Upper lobe of left lung (tissue), 6 donors: ENCODE results near the gene C6orf141. TPM values are rescaled to one million over a fixed set of nuclear protein-coding genes. Genes with fewer than 3 reads are reported as not detected.
"Not testable (repeated sequence)": the region's sequence is repeated elsewhere in the genome, so short reads cannot be mapped to it uniquely, and the experiment has no call there.

Experiments used
- ATAC-seq, 2 donors: fragments of 200-7000 bp; cut with Tn5 transposase; one replicate each; pipeline ENCODE4 v1.9.1; 2022; ENCODE audit warnings: mild to moderate bottlenecking in 2 of 2, moderate library complexity in 2 of 2; ENCODE audit not compliant: low FRiP score in 2 of 2
- DNase-seq, 2 donors: peaks; one replicate each; pipeline ENCODE4 v3.0.0-alpha.2; 2019 to 2020
- H3K27ac ChIP-seq, 4 donors: fragments of 200-600 bp; sonication (generic); one replicate each; pipeline ENCODE4 v1.5.1; 2016 to 2019
- H3K27me3 ChIP-seq, 4 donors: fragments of 200-600 bp; sonication (generic); one replicate each; pipeline ENCODE4 v1.5.1; 2017 to 2019
- H3K36me3 ChIP-seq, 4 donors: fragments of 200-600 bp; sonication (generic); one replicate each; pipeline ENCODE4 v1.5.1; 2016 to 2019
- H3K4me1 ChIP-seq, 4 donors: fragments of 200-600 bp; sonication (generic); one replicate each; pipeline ENCODE4 v1.5.1; 2018 to 2019
- H3K4me3 ChIP-seq, 4 donors: fragments of 200-600 bp; sonication (generic); one replicate each; pipeline ENCODE4 v1.5.1; 2017 to 2019; ENCODE audit warnings: mild to moderate bottlenecking in 2 of 4, moderate library complexity in 1 of 4
- H3K9me3 ChIP-seq, 4 donors: fragments of 200-600 bp; sonication (generic); one replicate each; pipeline ENCODE4 v1.5.1; 2018 to 2019
- CTCF ChIP-seq, 6 experiments: fragments of 450-650 bp in 4 of 6; fragments of 200-600 bp in 2 of 6; sonication (generic) in 2 of 6; IDR thresholded peaks; one replicate each; pipeline ENCODE4 v1.5.1; 2016 to 2019; ENCODE audit warnings: antibody characterized with exemption in 6 of 6
- EP300 ChIP-seq, 4 donors: sonication (generic); formaldehyde crosslinking; IDR thresholded peaks; one replicate each; pipeline ENCODE4 v1.5.1; 2017; ENCODE audit warnings: antibody characterized with exemption in 4 of 4, control low read depth in 2 of 4
- POLR2A ChIP-seq, 4 donors: fragments of 450-650 bp; IDR thresholded peaks; one replicate each; pipeline ENCODE4 v1.5.1; 2016 to 2017; ENCODE audit warnings: antibody characterized with exemption in 4 of 4, mild to moderate bottlenecking in 2 of 4
- POLR2AphosphoS5 ChIP-seq, 2 donors: sonication (generic); formaldehyde crosslinking; IDR thresholded peaks; one replicate each; pipeline ENCODE4 v1.5.1; 2017; ENCODE audit warnings: antibody characterized with exemption in 2 of 2
- WGBS, 2 donors: methylation state at CpG; one replicate each; pipeline ENCODE4 v1.1.5; 2017 to 2018; 5-methylcytosine and 5-hydroxymethylcytosine counted together
- total RNA-seq, 6 donors: library from RNA; depleted of rRNA in 4 of 6; stranded (reverse); fragments of >200 nt in 4 of 6; gene quantifications; one replicate each; pipeline versions ENCODE4 v1.1.0 to v1.2.1, GENCODE V29; 2016 to 2021
- donor health status: DM: no; HTN: no; CAD: no; lungs with moderate emphysema.
- donor health status: DM: no; HTN: yes; CAD: no; lungs with severe emphysema.

The C6orf141 gene
- total RNA-seq, 6 donors from 2014 or later = 1.2 to 2.9 (median 1.8) TPM

- Histone ChIP-seq H3K36me3 (no peaks in the 10 kb centered on the region), H3K9me3 (no peaks in the 10 kb centered on the region), H3K4me3 (no peak overlapping the region), H3K27ac (no peak overlapping the region), H3K27me3 (no peaks in the 10 kb centered on the region), H3K4me1 (no peaks in the 10 kb centered on the region)
- no peak for ATAC-seq
- TF ChIP-seq EP300 (IDR thresholded peaks at IDR 0.05) (no peak), POLR2AphosphoS5 (IDR thresholded peaks at IDR 0.05) (no peak), POLR2A (IDR thresholded peaks at IDR 0.05) (no peak), CTCF (IDR thresholded peaks at IDR 0.05) (no peak)
- no peak for DNase-seq
Measured at GRCh38 chr6:49579649-49580048, 29.2 kb downstream of the C6orf141 start.

- H3K9me3 ChIP-seq = no peaks in the 10 kb centered on the region
- no peaks in the 10 kb centered on the region for H3K4me1 ChIP-seq
- TF ChIP-seq CTCF (IDR thresholded peaks at IDR 0.05) (no peak), POLR2AphosphoS5 (IDR thresholded peaks at IDR 0.05) (no peak), EP300 (IDR thresholded peaks at IDR 0.05) (no peak), POLR2A (IDR thresholded peaks at IDR 0.05) (no peak)
- WGBS, 2 donors = 52 to 62% methylated on average over 1 of the region's 1 CpG
- H3K27me3 ChIP-seq = no peaks in the 10 kb centered on the region
- H3K4me3 ChIP-seq = no peak overlapping the region
- ATAC-seq (no peak), DNase-seq (no peak)
- no peak overlapping the region for H3K27ac ChIP-seq
- no peaks in the 10 kb centered on the region for H3K36me3 ChIP-seq
Measured at GRCh38 chr6:49582529-49582928, 32.1 kb downstream of the C6orf141 start.

- H3K36me3 ChIP-seq, H3K4me1 ChIP-seq, DNase-seq, H3K27ac ChIP-seq, H3K4me3 ChIP-seq, ATAC-seq, H3K9me3 ChIP-seq, H3K27me3 ChIP-seq: not testable (repeated sequence)
- 84 to 88% methylated on average over 5 of the region's 5 CpGs for WGBS, 2 donors
Measured at GRCh38 chr6:49587262-49587661, 36.8 kb downstream of the C6orf141 start.

Other genes starting within 250 kb of the C6orf141 start
- 10 to 100 TPM in 4 of 6 donors, 1 to 10 TPM in 2; 8.0 to 26.6 (median 17.2) TPM for gene MMUT, start 87.4 kb upstream of the C6orf141 start, total RNA-seq
- 1 to 10 TPM in 4 of 6 donors, under 1 TPM in 1, not detected in 1; 0.22 to 4.1 (median 3.6) TPM for gene CENPQ, start 87.3 kb upstream of the C6orf141 start, total RNA-seq
- not detected for gene GLYATL3, start 50.7 kb upstream of the C6orf141 start, total RNA-seq
- gene RHAG, start 86.2 kb downstream of the C6orf141 start, total RNA-seq = under 1 TPM in 3 of 6 donors, not detected in 3; 0.46 to 0.81 (median 0.61) TPM
- gene CRISP2, start 162.9 kb downstream of the C6orf141 start, total RNA-seq = under 1 TPM in 1 of 6 donors, not detected in 5; 0.61 TPM
- 1 to 10 TPM in 1 of 6 donors, under 1 TPM in 4, not detected in 1; 0.20 to 1.4 (median 0.81) TPM for gene CRISP3, start 193.7 kb downstream of the C6orf141 start, total RNA-seq
- not detected for gene PGK2, start 236.6 kb downstream of the C6orf141 start, total RNA-seq